GM12874 (cell line): Measurements from ENCODE around the gene HMGXB3.

Experiments
- CTCF ChIP-seq: IDR thresholded peaks from 2 replicates; pipeline ENCODE4 v1.5.1; 2011; ENCODE audit warnings: low read depth, mild to moderate bottlenecking, control low read depth, low read length, moderate library complexity; ENCODE audit not compliant: insufficient read depth

HMGXB3 gene

GRCh38 chr5:149993471-149993870 is 7.1 kb upstream of the HMGXB3 start:
- no peak for TF ChIP-seq CTCF

GRCh38 chr5:149995385-149996204 is 4.9 kb upstream of the HMGXB3 start:
- TF ChIP-seq CTCF: no peak

GRCh38 chr5:149996205-149996890 is 4.2 kb upstream of the HMGXB3 start:
- TF ChIP-seq CTCF: no peak

GRCh38 chr5:149998281-149998680 is 2.3 kb upstream of the HMGXB3 start:
- TF ChIP-seq CTCF: no peak

- TF ChIP-seq CTCF: no peak
These were observed 1.2 kb upstream of the HMGXB3 start for GRCh38 chr5:149999359-149999758.

DNA sequence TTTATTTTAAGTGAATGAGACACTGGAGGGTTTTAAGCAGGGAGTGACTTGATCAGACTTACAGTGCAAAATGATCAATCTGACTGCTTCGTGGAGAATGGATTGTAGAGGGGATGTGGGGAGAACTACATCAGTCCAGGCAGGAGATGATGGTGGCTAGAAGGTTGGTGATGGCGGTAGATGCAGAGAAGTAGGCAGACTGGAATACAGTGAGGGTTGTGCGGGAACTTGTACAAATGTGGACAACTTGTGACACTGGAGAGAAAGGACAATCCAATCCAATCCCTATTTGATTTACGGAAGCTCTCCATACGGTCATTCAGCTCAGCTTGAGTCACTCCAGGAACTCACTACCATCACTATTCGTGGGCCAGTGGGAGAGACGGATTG is 678 bp upstream of the HMGXB3 start:
- TF ChIP-seq CTCF: no peak

DNA sequence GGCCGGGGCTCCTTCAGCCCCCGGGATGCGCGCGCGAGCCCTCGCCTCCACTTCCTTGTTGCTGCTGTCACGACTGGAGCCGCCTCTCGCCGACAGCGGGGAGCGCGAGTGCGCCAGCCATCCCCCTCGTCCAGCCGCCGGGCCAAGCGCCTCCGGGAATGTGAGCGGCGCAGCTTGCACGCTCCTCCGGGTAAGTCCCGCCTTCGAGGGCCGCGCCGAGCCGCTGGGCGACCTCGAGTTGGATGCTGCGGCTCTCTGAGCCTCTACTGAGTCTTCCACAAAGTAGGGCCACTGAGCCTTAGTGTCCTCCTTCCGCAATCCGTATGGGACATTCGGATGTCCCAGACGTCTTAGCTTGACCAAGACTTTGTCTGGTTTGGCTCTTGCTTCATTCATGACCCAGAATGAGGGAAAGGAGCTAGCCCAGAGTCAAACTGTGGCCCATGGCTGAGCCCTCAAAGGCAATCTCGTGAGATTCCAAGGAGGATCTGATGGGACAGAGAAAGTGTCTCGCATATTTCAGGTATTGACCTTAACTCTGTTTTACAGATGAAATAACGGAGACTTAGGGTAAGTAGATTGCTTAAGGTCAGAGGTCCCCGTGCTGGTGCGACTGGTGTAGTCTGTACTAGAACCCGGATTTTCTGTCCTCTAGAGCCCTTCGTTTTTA is 586 bp downstream of the HMGXB3 start:
- TF ChIP-seq CTCF: no peak
